ENCODE data around the gene COLEC11.

- TF ChIP-seq CTCF (IDR thresholded peaks at IDR 0.05) (no peak), EZH2 (IDR thresholded peaks at IDR 0.05; ENCODE audit: borderline replicate concordance, insufficient read depth, low read depth, low read length, poor library complexity, severe bottlenecking) (no peak)
These were observed 51.0 kb downstream of the COLEC11 start for GRCh38 chr2:3645745-3646389.

Measured in B cell (primary cell).